NCI-H2196 (cell line): Measurements from ENCODE around the gene HLA-G.
"Not testable (repeated sequence)": the region's sequence is repeated elsewhere in the genome, so short reads cannot be mapped to it uniquely, and the experiment has no call there.

Source experiments
- DNase-seq: peaks from one replicate; lab custom pipeline; 2025; ENCODE audit not compliant: unreplicated experiment; lab: John Stamatoyannopoulos, UW

Gene HLA-G

DNA sequence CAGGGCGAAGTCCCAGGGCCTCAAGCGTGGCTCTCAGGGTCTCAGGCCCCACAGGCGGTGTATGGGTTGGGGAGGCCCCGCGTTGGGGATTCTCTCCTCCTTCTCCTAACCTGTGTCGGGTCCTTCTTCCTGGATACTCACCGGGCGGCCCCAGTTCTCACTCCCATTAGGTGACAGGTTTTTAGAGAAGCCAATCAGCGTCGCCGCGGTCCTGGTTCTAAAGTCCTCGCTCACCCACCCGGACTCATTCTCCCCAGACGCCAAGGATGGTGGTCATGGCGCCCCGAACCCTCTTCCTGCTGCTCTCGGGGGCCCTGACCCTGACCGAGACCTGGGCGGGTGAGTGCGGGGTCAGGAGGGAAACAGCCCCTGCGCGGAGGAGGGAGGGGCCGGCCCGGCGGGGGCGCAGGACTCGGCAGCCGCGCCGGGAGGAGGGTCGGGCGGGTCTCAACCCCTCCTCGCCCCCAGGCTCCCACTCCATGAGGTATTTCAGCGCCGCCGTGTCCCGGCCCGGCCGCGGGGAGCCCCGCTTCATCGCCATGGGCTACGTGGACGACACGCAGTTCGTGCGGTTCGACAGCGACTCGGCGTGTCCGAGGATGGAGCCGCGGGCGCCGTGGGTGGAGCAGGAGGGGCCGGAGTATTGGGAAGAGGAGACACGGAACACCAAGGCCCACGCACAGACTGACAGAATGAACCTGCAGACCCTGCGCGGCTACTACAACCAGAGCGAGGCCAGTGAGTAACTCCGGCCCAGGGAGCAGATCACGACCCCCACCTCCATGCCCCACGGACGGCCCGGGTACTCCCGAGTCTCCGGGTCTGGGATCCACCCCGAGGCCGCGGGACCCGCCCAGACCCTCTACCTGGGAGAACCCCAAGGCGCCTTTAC lies at the start of gene HLA-G:
TSS of gene HLA-G (plus strand) at position 247 of the 892 bp plus-strand sequence. CDS start at position 267, 20 bp downstream.
- DNase-seq = no peak

GRCh38 chr6:29780019-29780698 lies 47.5 kb upstream of the HLA-G start:
- DNase-seq = not testable (repeated sequence)

- DNase-seq = no peak
These were observed 38.4 kb upstream of the HLA-G start for GRCh38 chr6:29789176-29789575.

GRCh38 chr6:29790626-29791025 lies 37.0 kb upstream of the HLA-G start:
- no peak for DNase-seq

DNA sequence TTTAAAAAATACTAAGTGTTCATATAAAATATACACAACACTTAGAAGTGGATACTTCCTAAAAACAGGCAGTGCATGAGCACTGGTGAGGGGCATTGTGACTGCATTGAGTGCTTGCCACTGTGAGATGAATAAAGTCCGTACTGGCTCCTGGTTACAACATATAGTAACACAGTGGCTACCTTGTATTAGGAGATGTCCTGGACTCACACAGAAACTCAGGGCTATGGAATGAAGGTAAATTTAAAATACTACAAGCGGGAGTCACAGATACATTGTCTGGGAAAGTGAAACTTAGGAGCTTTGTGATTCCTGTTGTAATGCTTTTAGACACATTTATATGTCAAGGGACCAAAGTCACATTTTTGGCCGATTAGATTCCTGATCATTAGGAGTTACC lies 36.5 kb upstream of the HLA-G start:
- DNase-seq = no peak

- DNase-seq = no peak
These were observed 35.9 kb upstream of the HLA-G start for GRCh38 chr6:29791786-29792122.

DNA sequence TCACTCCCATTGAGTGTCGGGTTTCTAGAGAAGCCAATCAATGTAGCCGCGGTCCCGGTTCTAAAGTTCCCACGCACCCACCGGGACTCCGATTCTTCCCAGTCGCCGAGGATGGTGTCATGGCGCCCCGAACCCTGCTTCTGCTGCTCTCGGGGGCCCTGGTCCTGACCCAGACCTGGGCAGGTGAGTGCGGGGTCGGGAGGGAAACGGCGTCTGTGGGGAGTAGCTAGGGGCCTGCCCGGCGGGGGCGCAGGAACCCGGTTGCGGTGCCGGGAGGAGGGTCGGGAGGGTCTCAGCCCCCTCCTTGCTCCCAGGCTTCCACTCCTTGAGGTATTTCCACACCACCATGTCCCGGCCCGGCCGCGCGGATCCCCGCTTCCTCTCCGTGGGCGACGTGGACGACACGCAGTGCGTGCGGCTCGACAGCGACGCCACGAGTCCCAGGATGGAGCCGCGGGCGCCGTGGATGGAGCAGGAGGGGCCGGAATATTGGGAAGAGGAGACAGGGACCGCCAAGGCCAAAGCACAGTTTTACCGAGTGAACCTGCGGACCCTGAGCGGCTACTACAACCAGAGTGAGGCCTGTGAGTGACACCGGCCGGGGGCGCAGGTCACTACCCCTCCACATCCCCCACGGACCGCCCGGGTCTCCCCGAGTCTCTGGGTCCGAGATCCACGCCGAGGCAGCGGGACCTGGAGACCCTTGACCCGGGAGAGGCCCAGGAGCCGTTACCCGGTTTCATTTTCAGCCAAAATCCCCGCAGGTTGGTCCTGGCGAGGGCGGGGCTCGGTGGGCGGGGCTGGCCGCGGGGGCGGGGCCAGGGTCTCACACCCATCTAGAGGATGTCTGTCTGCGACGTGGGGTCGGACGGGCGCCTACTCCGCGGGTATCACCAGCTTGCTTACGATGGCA lies 35.2 kb upstream of the HLA-G start:
- no peak for DNase-seq

- no peak for DNase-seq
These were observed 34.6 kb upstream of the HLA-G start for GRCh38 chr6:29793036-29793356.

DNA sequence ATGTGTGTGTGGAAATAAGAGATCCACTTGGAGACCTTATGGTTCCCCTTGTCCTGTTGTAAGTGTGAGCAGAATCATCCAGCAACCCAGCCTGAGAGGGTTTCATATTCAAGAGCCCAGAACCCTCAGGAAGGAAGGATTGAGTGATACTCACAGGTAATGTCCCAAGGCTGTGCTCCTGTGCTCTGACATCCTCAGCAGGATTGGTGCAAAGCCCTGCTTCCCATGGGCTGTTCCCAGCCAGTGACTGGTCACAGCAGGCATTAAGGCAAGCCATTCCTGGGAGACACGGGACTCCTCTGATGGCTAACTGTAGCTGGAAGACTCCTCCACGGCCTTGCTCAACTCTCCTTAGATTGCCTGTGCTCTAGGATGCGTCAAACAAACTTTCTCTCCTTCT lies 33.8 kb upstream of the HLA-G start:
- no peak for DNase-seq

- DNase-seq = no peak
These were observed 31.6 kb upstream of the HLA-G start for GRCh38 chr6:29796026-29796425.

DNA sequence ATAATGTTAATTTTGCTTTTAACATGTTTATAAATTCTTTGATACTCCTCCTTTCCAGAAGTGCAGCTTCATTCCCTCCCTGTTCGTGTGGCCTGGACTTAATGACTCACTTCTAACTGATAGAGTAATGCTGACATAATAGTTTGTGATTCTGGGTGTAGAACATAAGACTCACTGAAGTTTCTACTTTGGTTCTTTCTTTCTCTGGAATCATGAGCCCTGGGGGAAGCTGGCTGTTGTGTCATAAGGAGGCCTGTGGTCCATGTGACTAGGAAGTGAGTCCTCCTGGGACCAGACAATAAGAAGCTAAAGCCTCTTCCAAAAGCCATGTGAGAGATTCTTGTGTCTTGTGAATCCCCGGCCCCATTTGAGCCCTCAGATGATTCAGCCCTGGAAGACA lies 30.5 kb upstream of the HLA-G start:
- DNase-seq = no peak

DNA sequence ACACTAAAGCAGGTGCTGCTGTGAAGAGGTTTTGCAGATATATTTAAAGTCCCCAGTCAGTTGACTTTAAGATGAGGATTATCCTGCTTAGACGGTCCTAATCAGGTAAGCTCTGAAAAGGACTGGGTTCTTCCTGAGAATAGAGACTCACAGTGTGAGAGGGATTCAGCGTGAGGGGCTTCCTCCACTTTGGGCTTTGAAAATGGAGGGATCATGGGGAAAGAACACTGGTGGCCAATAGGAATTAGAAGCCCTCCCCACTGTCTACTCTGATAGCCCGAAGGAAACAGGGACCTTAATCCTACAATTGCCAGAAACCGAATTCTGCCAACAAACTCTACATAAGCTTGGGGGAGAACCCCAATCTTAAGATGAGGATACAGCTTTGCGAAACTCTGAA lies 29.7 kb upstream of the HLA-G start:
- no peak for DNase-seq

DNA sequence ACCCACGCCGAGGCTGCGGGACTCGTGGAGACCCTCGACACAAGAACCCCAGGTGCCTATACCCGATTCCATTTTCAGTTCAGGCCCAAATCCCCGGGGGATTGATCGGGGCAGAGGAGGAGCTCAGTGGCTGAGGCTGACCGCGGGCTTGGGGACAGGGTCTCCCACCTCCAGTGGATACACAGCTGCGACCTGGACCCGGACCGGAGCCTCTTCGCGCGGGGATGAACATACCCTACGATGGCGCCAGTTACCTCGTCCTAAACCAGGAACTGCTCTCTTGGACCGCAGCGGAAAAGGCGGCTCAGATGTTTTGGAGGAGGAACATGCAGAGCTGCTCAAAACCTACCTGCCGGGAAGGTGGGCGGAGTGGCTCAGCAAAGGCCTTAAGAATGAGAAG lies 27.4 kb upstream of the HLA-G start:
- no peak for DNase-seq

DNA sequence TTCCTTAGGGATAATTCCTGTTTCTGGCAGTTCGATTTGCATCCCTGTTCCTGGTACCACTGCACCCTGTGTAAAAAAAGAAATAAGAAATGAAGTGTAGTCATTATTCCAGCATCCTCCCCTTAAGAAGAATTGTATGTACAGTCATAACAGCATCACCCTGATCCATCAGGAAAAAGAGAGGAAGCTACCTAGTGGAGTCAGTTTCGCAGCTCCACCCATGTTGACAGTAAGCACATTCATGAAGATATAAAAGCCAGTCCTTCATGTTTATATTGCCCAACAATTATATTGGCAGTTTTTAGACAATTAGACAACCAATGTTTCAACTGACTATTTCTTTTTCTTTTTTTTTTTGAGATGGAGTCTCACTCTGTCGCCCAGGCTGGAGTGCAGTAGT lies 21.2 kb upstream of the HLA-G start:
- no peak for DNase-seq

- DNase-seq = no peak
These were observed 18.4 kb upstream of the HLA-G start for GRCh38 chr6:29809249-29809648.

GRCh38 chr6:29810371-29810770 lies 17.3 kb upstream of the HLA-G start:
- DNase-seq = no peak

DNA sequence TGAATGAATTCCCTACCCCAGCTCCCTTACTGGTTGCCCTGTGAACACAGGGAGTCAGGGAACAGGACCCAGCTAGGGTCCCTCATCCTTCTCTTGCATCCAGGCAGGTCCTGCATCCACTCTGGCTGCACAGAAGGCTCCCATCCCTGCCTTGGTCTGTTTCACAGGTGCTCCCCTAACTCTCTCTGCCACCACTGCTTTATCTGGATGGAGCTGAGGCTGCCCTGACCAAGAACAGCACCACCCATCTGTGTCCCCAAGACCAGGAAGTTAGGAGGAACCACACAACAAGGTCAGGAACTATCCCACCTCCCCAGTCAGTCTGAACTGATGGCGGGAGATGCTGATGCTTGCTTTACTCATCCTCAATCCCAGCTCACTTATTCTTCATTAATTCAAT lies 16.2 kb upstream of the HLA-G start:
- DNase-seq = no peak

DNA sequence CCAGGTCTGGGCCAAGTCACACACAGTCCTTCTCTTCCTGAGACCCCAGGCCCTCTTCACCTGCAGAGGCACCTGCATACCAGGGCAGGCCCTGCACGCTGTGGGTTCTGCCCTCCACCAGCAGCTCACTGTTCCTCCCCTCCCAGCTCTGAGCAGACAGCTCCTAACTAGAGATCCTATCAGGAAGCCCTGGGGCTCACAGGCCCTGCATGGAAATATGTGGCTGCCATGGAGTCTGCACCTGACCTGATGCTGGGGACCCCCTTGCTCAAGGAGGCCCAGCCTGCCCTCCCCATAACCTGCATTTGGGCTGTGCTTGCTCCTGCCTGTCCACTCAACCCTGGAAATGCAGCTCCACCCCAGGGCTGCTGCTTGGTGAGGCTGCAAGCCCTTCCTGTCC lies 14.6 kb upstream of the HLA-G start:
- DNase-seq = no peak

DNA sequence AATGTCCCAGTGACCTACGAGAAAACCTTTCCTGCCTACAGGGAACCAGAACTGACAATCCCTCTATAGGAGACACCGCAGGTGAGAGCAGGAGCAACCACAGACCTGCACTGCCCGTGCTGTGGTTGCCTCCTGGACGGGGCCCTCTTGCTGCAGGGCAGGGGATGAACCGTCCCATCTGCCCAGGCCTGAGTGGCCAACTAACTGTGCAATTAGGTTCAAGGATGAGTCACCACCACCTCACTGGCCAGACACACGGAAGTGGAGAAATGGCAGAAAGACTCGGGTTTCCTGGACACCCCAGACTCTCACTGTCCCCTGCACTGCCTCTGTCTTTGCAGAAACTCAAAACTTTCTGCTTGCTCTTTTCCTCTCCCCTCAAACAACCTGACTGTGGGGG lies 13.8 kb upstream of the HLA-G start:
- no peak for DNase-seq

- DNase-seq = no peak
These were observed 13.1 kb upstream of the HLA-G start for GRCh38 chr6:29814379-29815117.
